ENCODE results near the gene ZMIZ1.

Gene ZMIZ1

GRCh38 chr10:79187121-79187940 lies 118.6 kb downstream of the ZMIZ1 start:
- TF ChIP-seq CTCF (conservative IDR thresholded peaks at IDR 0.05; ENCODE audit: low read depth, low read length), result no peak
- no peak for DNase-seq (ENCODE audit: low read depth)
- no peak overlapping the region for H3K4me3 ChIP-seq (ENCODE audit: low read length)

- no peak for DNase-seq (ENCODE audit: low read depth)
- no peak overlapping the region for H3K4me3 ChIP-seq (ENCODE audit: low read length)
- TF ChIP-seq CTCF (conservative IDR thresholded peaks at IDR 0.05; ENCODE audit: low read depth, low read length), result no peak
These were observed 119.6 kb downstream of the ZMIZ1 start for GRCh38 chr10:79188154-79188965.

GRCh38 chr10:79189181-79189580 lies 120.4 kb downstream of the ZMIZ1 start:
- H3K4me3 ChIP-seq (ENCODE audit: low read length), result no peak overlapping the region
- TF ChIP-seq CTCF (conservative IDR thresholded peaks at IDR 0.05; ENCODE audit: low read depth, low read length), result no peak
- DNase-seq (ENCODE audit: low read depth), result no peak

GRCh38 chr10:79189853-79190435 lies 121.2 kb downstream of the ZMIZ1 start:
- no peak for TF ChIP-seq CTCF (conservative IDR thresholded peaks at IDR 0.05; ENCODE audit: low read depth, low read length)
- DNase-seq (ENCODE audit: low read depth), result peak; percentile 52
- no peak overlapping the region for H3K4me3 ChIP-seq (ENCODE audit: low read length)

GRCh38 chr10:79190740-79191261 lies 122.0 kb downstream of the ZMIZ1 start:
- no peak for DNase-seq (ENCODE audit: low read depth)
- no peak for TF ChIP-seq CTCF (conservative IDR thresholded peaks at IDR 0.05; ENCODE audit: low read depth, low read length)
- no peak overlapping the region for H3K4me3 ChIP-seq (ENCODE audit: low read length)

- H3K4me3 ChIP-seq (ENCODE audit: low read length), result no peak overlapping the region
- DNase-seq (ENCODE audit: low read depth), result no peak
- no peak for TF ChIP-seq CTCF (conservative IDR thresholded peaks at IDR 0.05; ENCODE audit: low read depth, low read length)
These were observed 123.3 kb downstream of the ZMIZ1 start for GRCh38 chr10:79191951-79192676.

Measured in retinal pigment epithelial cell (primary cell).